Measurements from ENCODE around the gene HOXA1. TPM values are rescaled to one million over a fixed set of nuclear protein-coding genes. Genes with fewer than 3 reads are reported as not detected.
A peak's percentile ranks its signal among the peaks of the same experiment; 100 is the strongest.

The HOXA1 gene
- total RNA-seq, 2 donors from 2014 or later, result 0.12 to 0.26 TPM

- ATAC-seq (no peak), DNase-seq (no peak)
- intact Hi-C loops (cut with DNase I), result no loop called here
These were observed 3.0 kb upstream of the HOXA1 start for GRCh38 chr7:27098578-27099451.

- no peak for ATAC-seq
- no peak for DNase-seq
- intact Hi-C loops (cut with DNase I), result no loop called here
These were observed 2.1 kb upstream of the HOXA1 start for GRCh38 chr7:27097686-27098577.

GRCh38 chr7:27096768-27097514, 1.1 kb upstream of the HOXA1 start:
- ATAC-seq (peak; percentile 48 to 67), DNase-seq (no peak)
- intact Hi-C loops (cut with DNase I), result no loop called here

- intact Hi-C loops (cut with DNase I), result no loop called here
- DNase-seq (no peak), ATAC-seq (no peak)
These were observed 527 bp downstream of the HOXA1 start for GRCh38 chr7:27095050-27095896.

- intact Hi-C loops (cut with DNase I), result no loop called here
- DNase-seq (no peak), ATAC-seq (no peak)
These were observed 1.3 kb downstream of the HOXA1 start for GRCh38 chr7:27094304-27095049.

GRCh38 chr7:27093184-27093895, 2.5 kb downstream of the HOXA1 start:
- ATAC-seq (no peak), DNase-seq (no peak)
- intact Hi-C loops (cut with DNase I), result no loop called here

GRCh38 chr7:27092819-27093110, 3.0 kb downstream of the HOXA1 start:
- no peak for DNase-seq
- intact Hi-C loops (cut with DNase I), result no loop called here
- no peak for ATAC-seq

- intact Hi-C loops (cut with DNase I), result no loop called here
- DNase-seq (no peak), ATAC-seq (no peak)
These were observed 3.6 kb downstream of the HOXA1 start for GRCh38 chr7:27091941-27092818.

- no peak for ATAC-seq
- DNase-seq, result no peak
- intact Hi-C loops (cut with DNase I), result no loop called here
These were observed 4.7 kb downstream of the HOXA1 start for GRCh38 chr7:27091105-27091504.

- intact Hi-C loops (cut with DNase I), result no loop called here
- DNase-seq (no peak), ATAC-seq (no peak)
These were observed 7.5 kb downstream of the HOXA1 start for GRCh38 chr7:27088002-27088922.

GRCh38 chr7:27083646-27084045, 12.2 kb downstream of the HOXA1 start:
- ATAC-seq (no peak), DNase-seq (no peak)
- intact Hi-C loops (cut with DNase I), result no loop called here

GRCh38 chr7:27082171-27082570, 13.6 kb downstream of the HOXA1 start:
- DNase-seq, result no peak
- ATAC-seq, result no peak
- intact Hi-C loops (cut with DNase I), result no loop called here

- intact Hi-C loops (cut with DNase I), result no loop called here
- ATAC-seq, result no peak
- DNase-seq, result no peak
These were observed 14.9 kb downstream of the HOXA1 start for GRCh38 chr7:27080844-27081436.

- intact Hi-C loops (cut with DNase I), result no loop called here
- ATAC-seq, result no peak
- no peak for DNase-seq
These were observed 16.4 kb downstream of the HOXA1 start for GRCh38 chr7:27079234-27079975.
